D721Med (cell line): ENCODE data around the gene ERVFRD-1.

Source experiments
- DNase-seq: peaks from one replicate; pipeline ENCODE4 v3.0.0; 2011; ENCODE audit warnings: low spot score; ENCODE audit not compliant: insufficient read length
- FAIRE-seq: peaks from 2 replicates; lab custom pipeline; 2011; peaks lifted over from hg19 to GRCh38; lab: Jason Lieb, UNC
- CTCF ChIP-seq: IDR thresholded peaks from 2 replicates; pipeline ENCODE4 v1.5.1; 2012; ENCODE audit warnings: mild to moderate bottlenecking, control low read depth; ENCODE audit not compliant: insufficient read depth; ENCODE audit errors: missing control alignments

ERVFRD-1 gene

GRCh38 chr6:11053307-11053706, 58.2 kb downstream of the ERVFRD-1 start:
- FAIRE-seq (no peak), DNase-seq (no peak)
- no peak for TF ChIP-seq CTCF
